HepG2 (cell line): ENCODE results near the gene SSNA1. TPM values are rescaled to one million over a fixed set of nuclear protein-coding genes. Genes with fewer than 3 reads are reported as not detected.

Experiments used
- ATF7 ChIP-seq, 2 experiments: fragments of 450-650 bp in 1 of 2; sonication (generic) in 1 of 2; formaldehyde crosslinking in 1 of 2; IDR thresholded peaks; 2 replicates each; pipeline versions ENCODE4 v1.4.0 to v1.6.1; 2016 to 2020; ENCODE audit warnings: antibody characterized with exemption in 1 of 2, mild to moderate bottlenecking in 1 of 2, missing genetic modification reagents in 1 of 2
- DPF2 ChIP-seq: sonication (generic); formaldehyde crosslinking; IDR thresholded peaks from 2 replicates; pipeline ENCODE4 v1.4.0; 2020; ENCODE audit warnings: mild to moderate bottlenecking, low read depth, missing genetic modification reagents, borderline replicate concordance
- DR1 ChIP-seq: sonication (generic); formaldehyde crosslinking; IDR thresholded peaks from 2 replicates; pipeline ENCODE4 v1.8.0; 2021; ENCODE audit warnings: mild to moderate bottlenecking, missing genetic modification reagents, inconsistent platforms
- EED ChIP-seq: sonication (generic); formaldehyde crosslinking; IDR thresholded peaks from 2 replicates; pipeline ENCODE4 v1.5.0; 2020; ENCODE audit warnings: mild to moderate bottlenecking, missing genetic modification reagents
- FOXP1 ChIP-seq, 2 experiments: fragments of 450-650 bp in 1 of 2; IDR thresholded peaks; 2 replicates each; pipeline ENCODE4 v1.6.1; 2017 to 2018; ENCODE audit warnings: antibody characterized with exemption in 1 of 2
- HNRNPL ChIP-seq: fragments of 200-400 bp; formaldehyde crosslinking; IDR thresholded peaks from 2 replicates; pipeline ENCODE4 v1.6.1; 2017; ENCODE audit warnings: mild to moderate bottlenecking, low read depth, low read length
- KDM1A ChIP-seq: IDR thresholded peaks from 2 replicates; pipeline ENCODE4 v1.6.1; 2016; ENCODE audit warnings: missing compliant biosample characterization
- KLF9 ChIP-seq: IDR thresholded peaks from 2 replicates; pipeline ENCODE4 v1.6.1; 2016; ENCODE audit warnings: low read depth
- NKX3-1 ChIP-seq: sonication (generic); formaldehyde crosslinking; IDR thresholded peaks from 2 replicates; pipeline ENCODE4 v1.5.0; 2020; ENCODE audit warnings: missing genetic modification reagents
- RELA ChIP-seq: sonication (generic); formaldehyde crosslinking; IDR thresholded peaks from 2 replicates; pipeline ENCODE4 v1.4.0; 2020; ENCODE audit warnings: missing genetic modification reagents
- RFX5 ChIP-seq: IDR thresholded peaks from 2 replicates; pipeline ENCODE4 v1.6.1; 2011; ENCODE audit warnings: low read depth, low read length, improper control_type of control experiment
- SALL2 ChIP-seq: sonication (generic); formaldehyde crosslinking; IDR thresholded peaks from 2 replicates; pipeline ENCODE4 v1.8.1; 2023; ENCODE audit warnings: mild to moderate bottlenecking, missing genetic modification reagents, inconsistent platforms
- SOX13 ChIP-seq, 3 experiments: fragments of 450-650 bp in 1 of 3; sonication (generic) in 1 of 3; formaldehyde crosslinking in 1 of 3; IDR thresholded peaks in 2 of 3; conservative IDR thresholded peaks in 1 of 3; 2 replicates each; pipeline versions ENCODE4 v1.5.0 to v1.6.1; 2016 to 2020; ENCODE audit warnings: antibody characterized with exemption in 1 of 3, mild to moderate bottlenecking in 1 of 3, missing compliant biosample characterization in 1 of 3, missing genetic modification reagents in 1 of 3, moderate library complexity in 1 of 3
- SRY ChIP-seq: sonication (generic); formaldehyde crosslinking; IDR thresholded peaks from 2 replicates; pipeline ENCODE4 v1.8.0; 2022; ENCODE audit warnings: mild to moderate bottlenecking, missing genetic modification reagents
- ZFX ChIP-seq: sonication (generic); formaldehyde crosslinking; IDR thresholded peaks from 2 replicates; pipeline ENCODE4 v1.4.0; 2020; ENCODE audit warnings: mild to moderate bottlenecking, low read depth, missing genetic modification reagents, moderate library complexity
- ZNF256 ChIP-seq: sonication (generic); formaldehyde crosslinking; conservative IDR thresholded peaks from 2 replicates; pipeline ENCODE4 v1.4.0; 2020; ENCODE audit warnings: missing genetic modification reagents
- ZNF275 ChIP-seq: sonication (generic); formaldehyde crosslinking; IDR thresholded peaks from 2 replicates; pipeline ENCODE4 v1.8.0; 2022; ENCODE audit warnings: missing genetic modification reagents, mild to moderate bottlenecking, inconsistent platforms, borderline replicate concordance
- ZNF276 ChIP-seq: sonication (generic); formaldehyde crosslinking; IDR thresholded peaks from 2 replicates; pipeline ENCODE4 v1.4.0; 2020; ENCODE audit warnings: mild to moderate bottlenecking, low read depth, missing genetic modification reagents
- ZNF33A ChIP-seq: sonication (generic); formaldehyde crosslinking; IDR thresholded peaks from 2 replicates; pipeline ENCODE4 v1.5.1; 2020; ENCODE audit warnings: missing genetic modification reagents, mild to moderate bottlenecking, moderate library complexity, borderline replicate concordance
- ZNF44 ChIP-seq: sonication (generic); formaldehyde crosslinking; IDR thresholded peaks from 2 replicates; pipeline ENCODE4 v1.5.1; 2020; ENCODE audit warnings: mild to moderate bottlenecking, missing genetic modification reagents
- ZNF616 ChIP-seq: sonication (generic); formaldehyde crosslinking; IDR thresholded peaks from 2 replicates; pipeline ENCODE4 v1.5.0; 2020; ENCODE audit warnings: low read depth, mild to moderate bottlenecking, missing genetic modification reagents
- ZNF639 ChIP-seq: conservative IDR thresholded peaks from 2 replicates; pipeline ENCODE4 v1.6.1; 2018; ENCODE audit warnings: missing genetic modification reagents
- ZNF704 ChIP-seq: sonication (generic); formaldehyde crosslinking; IDR thresholded peaks from 2 replicates; pipeline ENCODE4 v1.8.1; 2023; ENCODE audit warnings: mild to moderate bottlenecking, inconsistent platforms, moderate library complexity, missing genetic modification reagents, borderline replicate concordance
- ZSCAN20 ChIP-seq: sonication (generic); formaldehyde crosslinking; IDR thresholded peaks from 2 replicates; pipeline ENCODE4 v1.4.0; 2020; ENCODE audit warnings: missing genetic modification reagents, mild to moderate bottlenecking, borderline replicate concordance
- polyA plus RNA-seq, 8 experiments: library from polyadenylated mRNA; depleted of rRNA in 3 of 8; stranded (reverse) in 7 of 8; unstranded in 1 of 8; fragments of >200 nt; fragmentation: Illumina TruSeq in 4 of 8; extraction: Trizol in 4 of 8; gene quantifications; 2 replicates each; pipeline versions ENCODE4 v1.2.1 to v1.2.3, GENCODE V29; 2011 to 2016; ENCODE audit warnings: low read depth in 4 of 8, missing spikeins in 1 of 8, mixed read lengths in 1 of 8; ENCODE audit not compliant: insufficient read depth in 1 of 8
- total RNA-seq, 5 experiments: library from RNA; depleted of rRNA; stranded (reverse); fragments of >200 nt; fragmentation: Illumina TruSeq; extraction: Trizol; gene quantifications; 2 replicates each; pipeline ENCODE4 v1.2.3, GENCODE V29; 2016; ENCODE audit warnings: low read depth in 1 of 5

Gene SSNA1
- total and polyA plus RNA-seq, 2 of the 13 experiments (the other 11 are each of a cell fraction or from before 2014, with no cell fraction given) = 35.9 to 49.4 TPM

GRCh38 chr9:137168904-137169856 lies 19.3 kb upstream of the SSNA1 start (continued):
- no peak for TF ChIP-seq ZNF616
- no peak for TF ChIP-seq ATF7 (IDR thresholded peaks at IDR 0.05)
- TF ChIP-seq ATF7 (CRISPR knock-in tag; IDR thresholded peaks at IDR 0.05) = no peak
- TF ChIP-seq SOX13 (IDR thresholded peaks at IDR 0.05) = no peak
- TF ChIP-seq SOX13 (CRISPR knock-in tag; conservative IDR thresholded peaks at IDR 0.05 in 1 of 2, IDR thresholded peaks at IDR 0.05 in 1 of 2) = no peak
- peak; percentile 44; the same call in 1 of the 2 replicates for TF ChIP-seq NKX3-1 (CRISPR knock-in tag)
- TF ChIP-seq ZNF704 (CRISPR knock-in tag) = no peak
- no peak for TF ChIP-seq KLF9 (CRISPR knock-in tag)
- peak; percentile 47 for TF ChIP-seq ZFX (CRISPR knock-in tag)
- no peak for TF ChIP-seq ZNF33A (CRISPR knock-in tag)
- TF ChIP-seq SRY = no peak
- TF ChIP-seq ZNF276 (CRISPR knock-in tag) = no peak
- no peak for TF ChIP-seq DPF2 (CRISPR knock-in tag)
- TF ChIP-seq ZNF256 = no peak
- no peak for TF ChIP-seq ZNF639
- no peak for TF ChIP-seq FOXP1 (IDR thresholded peaks at IDR 0.05)
- TF ChIP-seq FOXP1 (CRISPR knock-in tag; IDR thresholded peaks at IDR 0.05) = no peak
- TF ChIP-seq DR1 (CRISPR knock-in tag) = no peak
- TF ChIP-seq RELA (CRISPR knock-in tag) = no peak
- TF ChIP-seq SALL2 (CRISPR knock-in tag) = no peak
- TF ChIP-seq EED (CRISPR knock-in tag) = peak; percentile 7; the same call in 1 of the 2 replicates
- TF ChIP-seq ZNF275 = 0 out of 2 replicates have a peak, but pooled peaks have one; percentile 16
- TF ChIP-seq ZSCAN20 (CRISPR knock-in tag) = no peak
- TF ChIP-seq ZNF44 = no peak
- no peak for TF ChIP-seq RFX5
- TF ChIP-seq HNRNPL = no peak
- TF ChIP-seq KDM1A (CRISPR knock-in tag) = no peak
